IPS-18c (cell line): Measurements from ENCODE around the gene SECISBP2.

ENCODE experiments used
- H3K4me3 ChIP-seq: 2 replicates; pipeline ENCODE4 v1.7.0; 2013; ENCODE audit warnings: low read depth, mild to moderate bottlenecking, low read length, moderate library complexity; ENCODE audit not compliant: insufficient read depth
- H3K9me3 ChIP-seq: one replicate; pipeline ENCODE4 v1.6.1; 2013; ENCODE audit warnings: mild to moderate bottlenecking, low read length, moderate library complexity; ENCODE audit not compliant: control insufficient read depth, insufficient read depth

SECISBP2 gene

DNA sequence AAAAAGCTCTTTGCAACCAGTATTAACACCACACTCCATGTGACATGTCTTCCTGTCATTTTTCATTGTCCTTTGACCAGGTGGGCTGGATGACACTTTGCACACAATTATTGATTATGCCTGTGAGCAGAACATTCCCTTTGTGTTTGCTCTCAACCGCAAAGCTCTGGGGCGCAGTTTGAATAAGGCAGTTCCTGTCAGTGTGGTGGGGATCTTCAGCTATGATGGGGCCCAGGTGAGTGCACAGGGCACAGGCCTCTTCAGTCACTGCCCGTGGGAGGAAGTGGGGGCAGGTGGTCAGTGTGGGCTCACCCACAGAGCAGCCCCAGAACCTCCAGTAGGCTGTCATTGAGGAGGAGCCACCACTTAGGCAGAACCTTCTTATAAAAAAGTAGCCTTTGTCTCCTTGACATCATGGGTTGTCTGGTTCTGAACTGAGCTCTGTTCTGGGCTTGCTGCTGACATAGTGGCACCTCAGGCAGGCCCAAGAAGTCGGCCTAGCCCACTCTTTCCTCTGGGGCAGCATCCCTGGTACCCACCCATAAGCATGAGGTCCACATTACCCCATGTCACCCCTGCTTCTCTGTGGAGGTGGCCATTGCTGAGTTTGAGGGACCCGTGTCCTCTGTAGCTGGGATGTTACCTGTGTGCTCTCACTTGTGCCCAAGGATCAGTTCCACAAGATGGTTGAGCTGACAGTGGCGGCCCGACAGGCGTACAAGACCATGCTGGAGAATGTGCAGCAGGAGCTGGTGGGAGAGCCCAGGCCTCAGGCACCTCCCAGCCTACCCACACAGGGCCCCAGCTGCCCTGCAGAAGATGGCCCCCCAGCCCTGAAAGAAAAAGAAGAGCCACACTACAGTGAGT lies 39.3 kb downstream of the SECISBP2 start:
- peaks cover 2% of the 10 kb centered on the region for H3K9me3 ChIP-seq

DNA sequence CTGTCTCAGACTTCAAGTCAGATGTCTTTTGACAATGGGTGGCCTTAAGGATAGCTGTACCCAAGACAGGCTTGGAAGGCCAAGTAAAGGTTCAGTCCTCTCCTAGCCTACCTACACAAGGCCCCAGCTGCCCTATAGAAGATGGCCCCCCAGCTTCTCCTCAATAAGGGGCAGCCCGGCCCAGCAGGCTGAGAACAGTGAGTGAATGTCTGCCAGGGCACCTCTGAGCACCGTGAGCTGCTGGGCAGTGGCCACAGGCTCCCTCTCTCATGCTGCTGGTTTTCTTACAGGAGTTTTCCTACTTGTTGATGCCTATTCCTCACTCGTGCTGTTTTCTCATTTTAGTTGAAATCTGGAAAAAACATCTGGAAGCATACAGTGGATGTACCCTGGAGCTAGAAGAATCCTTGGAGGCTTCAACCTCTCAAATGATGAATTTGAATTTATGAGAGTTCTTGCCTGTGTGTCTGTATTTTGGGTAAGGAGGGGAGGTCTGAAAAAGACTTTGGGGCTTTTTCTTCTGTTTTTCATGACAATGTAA lies 40.1 kb downstream of the SECISBP2 start:
- Histone ChIP-seq H3K9me3 (peaks cover 2% of the 10 kb centered on the region), H3K4me3 (no peak overlapping the region)

More for the DNA sequence above, 39.3 kb downstream of the SECISBP2 start:
- no peak overlapping the region for H3K4me3 ChIP-seq

DNA sequence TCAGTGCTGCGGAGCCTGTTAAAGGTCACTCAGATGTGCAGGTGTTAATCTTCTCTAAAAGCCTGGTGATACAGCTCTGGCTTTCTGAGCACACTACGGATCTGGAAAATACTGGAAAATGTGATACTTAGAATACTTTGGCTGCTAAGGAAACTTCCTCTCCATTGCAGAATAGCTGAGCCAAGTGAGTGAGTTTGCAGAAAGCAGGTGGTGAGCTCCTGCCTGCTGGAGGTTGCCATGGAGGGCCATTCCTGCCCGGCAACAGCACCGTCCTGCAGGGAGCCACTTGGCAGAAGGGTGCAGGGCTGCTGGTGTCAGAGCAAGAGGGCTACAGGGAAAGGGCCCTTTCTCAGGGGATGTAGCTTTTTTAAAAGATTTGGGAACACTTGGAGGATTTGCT lies 40.7 kb downstream of the SECISBP2 start:
- Histone ChIP-seq H3K4me3 (no peak overlapping the region), H3K9me3 (peaks cover 2% of the 10 kb centered on the region)

DNA sequence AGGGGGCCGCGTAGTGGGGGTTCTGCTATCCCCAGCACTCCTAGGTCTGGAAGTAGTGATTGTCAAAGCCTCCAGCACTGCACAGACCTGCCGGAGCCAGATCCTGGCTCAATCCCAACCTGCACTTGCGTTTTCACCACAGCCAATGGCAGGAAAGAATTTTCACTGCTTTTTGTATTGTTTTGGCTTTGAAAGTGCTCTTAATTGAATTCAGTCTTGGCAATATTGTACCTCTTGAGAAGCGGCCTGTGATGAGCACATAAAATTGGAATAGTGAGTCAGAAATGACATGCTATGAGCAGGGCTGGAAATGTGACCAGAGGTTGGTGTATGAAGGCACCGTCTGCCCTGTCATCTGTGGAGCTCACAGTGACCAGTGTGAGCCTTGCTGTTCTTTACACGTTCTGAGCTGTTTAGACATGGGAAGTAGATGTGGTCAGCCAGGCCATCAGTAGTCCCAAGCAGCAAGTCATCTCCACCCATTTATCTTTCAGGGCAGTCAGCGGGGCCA lies 41.5 kb downstream of the SECISBP2 start:
- Histone ChIP-seq H3K4me3 (no peak overlapping the region), H3K9me3 (peaks cover 2% of the 10 kb centered on the region)

DNA sequence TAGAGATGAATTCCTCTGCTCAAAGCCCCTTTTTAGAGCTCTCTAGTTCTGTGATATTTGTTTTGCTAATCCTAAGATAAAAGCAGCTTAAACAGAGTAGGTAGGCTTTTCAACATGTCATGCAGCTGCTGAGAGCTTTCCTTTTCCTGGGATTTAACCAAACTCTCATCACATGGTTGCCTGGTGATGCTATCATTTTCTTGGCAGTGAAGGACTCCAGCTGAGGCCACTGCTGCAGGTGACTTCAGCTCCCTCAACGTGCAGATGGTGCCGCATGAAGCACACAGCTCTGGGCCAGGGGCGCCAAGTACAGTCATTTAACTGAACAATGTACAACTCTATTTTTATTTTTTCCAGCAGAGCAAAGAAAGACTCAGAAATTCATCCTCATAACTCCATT lies 42.2 kb downstream of the SECISBP2 start:
- no peaks in the 10 kb centered on the region for H3K9me3 ChIP-seq

DNA sequence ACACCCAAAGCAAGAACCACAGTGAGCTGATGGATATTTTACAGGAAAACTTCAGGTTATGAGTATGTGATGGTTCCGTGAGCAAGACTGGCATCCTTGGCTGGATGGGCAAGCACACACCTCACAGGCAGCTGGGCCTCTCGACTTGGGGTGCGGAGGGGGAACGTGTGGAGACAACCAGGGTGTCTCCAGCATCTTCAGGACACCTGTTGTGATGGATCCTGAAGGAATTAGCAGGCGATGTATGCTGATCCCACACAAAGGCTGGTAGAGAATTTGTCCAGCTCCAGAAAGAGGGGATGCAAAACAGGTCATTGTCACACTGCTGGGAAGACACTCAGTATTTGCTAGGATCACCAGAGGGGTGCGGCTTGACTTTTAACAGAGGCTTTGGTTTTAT lies 42.7 kb downstream of the SECISBP2 start:
- Histone ChIP-seq H3K9me3 (no peaks in the 10 kb centered on the region), H3K4me3 (no peak overlapping the region)

More for the DNA sequence above, 42.2 kb downstream of the SECISBP2 start:
- H3K4me3 ChIP-seq, result no peak overlapping the region

DNA sequence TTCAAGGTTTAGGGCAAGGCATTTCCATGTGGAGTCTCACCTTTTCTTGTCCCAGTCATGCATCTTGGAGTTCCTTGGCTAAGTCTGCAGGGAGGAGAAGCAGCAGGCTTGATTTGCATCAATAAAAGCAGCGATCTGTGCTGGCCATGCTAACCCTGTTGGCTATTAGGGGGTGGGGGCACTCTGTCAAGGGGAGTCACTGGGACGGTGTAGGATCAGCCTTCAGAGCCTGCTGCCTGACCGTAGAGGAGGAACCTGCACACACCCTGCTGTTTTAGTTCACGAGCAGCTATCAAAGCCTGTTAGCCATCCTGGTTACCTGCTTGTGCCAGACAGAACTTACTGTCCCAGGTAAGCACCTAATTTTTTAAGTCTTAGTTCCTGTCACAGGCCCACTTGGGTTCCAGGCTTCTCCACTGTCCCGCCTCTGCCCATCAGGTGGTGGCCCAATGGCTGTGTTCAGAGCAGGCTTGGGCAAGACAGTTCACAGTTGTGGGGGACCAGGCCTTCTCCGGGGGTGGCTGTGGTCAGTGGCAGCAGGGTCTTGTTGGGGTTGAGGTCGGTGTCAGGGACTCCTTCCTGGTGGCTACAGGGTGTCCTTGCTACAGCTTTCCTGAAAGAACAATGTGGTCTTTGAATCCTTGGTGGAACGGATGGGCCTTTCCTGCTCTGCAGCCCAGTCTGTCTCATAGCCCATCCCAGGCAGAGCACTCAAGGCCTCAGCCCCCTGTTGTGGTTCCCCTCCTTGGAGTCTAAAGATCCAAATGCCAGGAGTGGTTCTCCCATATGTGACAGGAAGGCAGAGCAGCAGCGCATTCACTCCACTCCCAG lies 43.7 kb downstream of the SECISBP2 start:
- no peak overlapping the region for H3K4me3 ChIP-seq
- H3K9me3 ChIP-seq, result no peaks in the 10 kb centered on the region

DNA sequence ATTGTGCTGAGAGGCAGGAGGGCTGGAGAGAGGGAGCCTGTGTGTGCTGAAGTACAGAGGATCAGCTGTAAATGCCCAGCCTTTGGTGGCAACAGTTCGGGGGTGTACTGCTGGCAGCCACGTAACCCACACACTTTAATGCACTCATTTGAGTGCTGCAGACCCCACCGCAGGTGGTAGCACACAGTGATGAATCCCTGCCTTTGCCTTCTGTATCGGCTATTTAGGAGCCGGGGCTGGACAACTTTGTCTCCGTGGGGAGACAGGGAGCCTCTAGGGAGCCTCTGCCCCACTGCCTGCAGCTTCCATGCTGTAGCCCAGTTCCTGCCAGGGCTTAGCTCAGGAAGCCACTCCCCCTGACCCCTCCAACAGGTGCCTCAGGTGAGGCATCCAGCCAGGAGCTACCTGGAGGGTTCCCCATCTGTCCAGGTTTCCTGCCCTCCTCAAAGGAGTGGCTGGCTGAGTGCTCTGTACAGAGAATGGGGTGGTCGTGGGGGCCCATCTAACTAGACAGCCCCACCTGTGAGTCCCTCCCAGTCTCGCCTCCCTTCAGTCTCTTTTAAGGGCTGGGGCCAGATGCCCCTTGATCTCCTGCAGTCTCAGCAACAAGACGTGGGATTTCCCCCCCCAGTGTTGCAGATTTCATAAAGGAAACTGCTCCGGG lies 44.5 kb downstream of the SECISBP2 start:
- no peak overlapping the region for H3K4me3 ChIP-seq

DNA sequence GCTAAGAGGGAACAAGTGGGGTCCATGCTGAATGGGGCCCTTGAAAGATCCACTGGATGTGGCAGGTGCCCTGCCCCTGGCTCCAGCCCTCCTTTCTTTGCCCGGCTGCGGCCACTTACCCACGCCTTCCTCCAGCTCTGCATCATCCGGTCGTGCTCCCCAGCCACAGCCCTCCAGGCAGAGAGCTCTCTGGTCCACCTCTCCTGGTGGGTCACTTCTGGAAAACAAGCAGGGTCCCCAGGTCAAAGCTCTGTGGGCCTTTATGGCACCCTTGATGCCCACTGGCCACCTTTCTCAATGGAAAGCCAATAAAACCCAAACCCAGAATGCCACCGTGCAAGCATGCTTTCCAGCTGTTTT lies 45.0 kb downstream of the SECISBP2 start:
- no peak overlapping the region for H3K4me3 ChIP-seq

More for the DNA sequence above, 44.5 kb downstream of the SECISBP2 start:
- no peaks in the 10 kb centered on the region for H3K9me3 ChIP-seq

DNA sequence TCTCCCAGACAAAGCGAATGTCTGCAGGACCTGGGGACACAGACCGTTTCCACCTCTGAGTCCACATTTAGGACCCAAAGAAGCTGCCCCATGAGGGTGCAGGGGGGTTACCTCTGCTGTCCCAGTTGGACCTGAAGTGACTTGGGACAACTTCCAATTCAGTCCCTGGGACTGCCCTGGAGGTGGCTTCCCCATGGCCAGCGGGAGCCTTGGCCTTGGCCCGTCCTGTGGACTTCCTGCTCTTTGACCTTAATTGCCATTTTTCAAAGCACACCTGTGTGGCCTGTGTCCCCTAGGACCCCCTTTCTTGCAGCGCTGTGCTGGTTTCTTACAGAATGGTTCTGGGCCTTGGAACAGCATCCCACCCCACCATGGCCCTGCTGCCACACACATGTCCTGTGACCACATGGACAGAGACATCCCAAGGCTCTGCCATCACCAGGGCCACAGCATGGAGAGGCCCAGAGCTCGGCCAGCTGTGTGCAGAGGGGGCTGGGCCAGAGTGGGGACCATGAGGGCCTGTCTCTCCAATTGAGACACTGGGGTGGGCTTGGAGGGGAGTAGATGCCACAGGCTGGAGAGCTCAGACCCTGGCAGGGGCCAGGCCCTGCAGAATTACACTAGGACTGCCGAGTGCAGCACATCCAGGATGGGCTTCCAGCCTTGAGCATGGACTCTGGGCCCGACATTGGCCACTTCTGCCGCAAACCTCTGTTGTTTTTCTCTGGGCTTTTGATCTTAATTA lies 45.8 kb downstream of the SECISBP2 start:
- Histone ChIP-seq H3K9me3 (no peaks in the 10 kb centered on the region), H3K4me3 (no peak overlapping the region)

More for the DNA sequence above, 45.0 kb downstream of the SECISBP2 start:
- no peaks in the 10 kb centered on the region for H3K9me3 ChIP-seq

DNA sequence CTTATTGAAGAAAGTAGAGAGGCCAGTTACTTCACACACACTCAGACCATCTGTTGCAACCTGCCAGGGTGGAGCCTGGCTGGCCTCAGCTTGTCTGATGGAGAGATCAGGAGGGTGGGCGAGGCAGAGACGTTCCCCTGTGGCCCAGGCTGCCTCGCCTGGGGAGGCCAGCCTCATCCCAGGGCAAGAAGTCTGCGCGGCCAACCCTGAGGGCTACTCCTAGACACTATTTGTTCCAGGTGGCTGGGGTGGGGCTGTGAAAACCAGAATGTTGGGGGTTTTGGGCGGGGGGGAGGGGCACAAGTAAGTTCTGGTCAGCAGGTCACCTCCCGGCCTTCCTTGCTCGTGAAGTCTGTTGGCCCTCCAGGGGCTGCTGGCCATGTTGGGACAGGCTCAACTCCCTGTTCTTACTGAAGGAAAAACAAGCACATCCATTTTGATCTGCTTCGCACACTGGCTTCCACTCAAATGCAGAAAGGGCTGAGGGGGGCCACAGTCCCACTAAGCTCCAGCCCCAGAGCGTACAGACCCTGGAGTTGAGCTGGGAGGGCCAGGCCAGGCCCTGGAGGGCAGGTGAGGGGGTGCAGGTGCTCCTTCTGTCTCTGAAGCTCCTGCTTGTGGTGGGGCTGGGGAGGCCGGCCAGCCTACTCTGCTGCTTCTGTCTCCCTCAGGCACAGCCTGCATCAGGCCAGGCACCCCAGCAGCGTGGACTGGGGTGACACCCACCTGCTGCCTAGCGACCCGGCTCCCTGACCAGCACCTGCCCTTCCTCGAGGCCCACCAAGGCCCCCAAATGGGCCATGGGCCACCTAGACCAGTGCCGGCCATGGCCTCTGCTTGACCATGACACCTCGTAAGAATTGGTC lies 46.6 kb downstream of the SECISBP2 start:
- Histone ChIP-seq H3K4me3 (no peak overlapping the region), H3K9me3 (no peaks in the 10 kb centered on the region)

DNA sequence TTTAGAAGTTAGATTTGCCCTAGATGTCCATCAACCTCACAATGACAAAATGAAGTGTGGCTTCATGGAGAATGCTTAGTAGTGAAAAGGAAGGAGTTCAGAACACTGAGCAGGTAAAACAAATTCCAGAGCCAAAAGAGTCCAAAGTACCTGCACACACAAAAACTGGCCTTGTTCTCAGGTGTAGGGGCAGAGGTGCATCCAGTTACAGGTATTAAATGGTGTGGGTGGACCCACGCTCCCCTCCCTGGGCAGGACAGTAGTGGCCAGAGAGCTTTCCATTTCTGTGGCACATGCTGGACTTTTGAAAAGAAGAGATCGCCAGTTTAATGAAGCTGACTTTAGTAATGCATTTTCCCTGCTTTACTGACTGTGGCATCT lies 47.2 kb downstream of the SECISBP2 start:
- Histone ChIP-seq H3K9me3 (no peaks in the 10 kb centered on the region), H3K4me3 (no peak overlapping the region)

DNA sequence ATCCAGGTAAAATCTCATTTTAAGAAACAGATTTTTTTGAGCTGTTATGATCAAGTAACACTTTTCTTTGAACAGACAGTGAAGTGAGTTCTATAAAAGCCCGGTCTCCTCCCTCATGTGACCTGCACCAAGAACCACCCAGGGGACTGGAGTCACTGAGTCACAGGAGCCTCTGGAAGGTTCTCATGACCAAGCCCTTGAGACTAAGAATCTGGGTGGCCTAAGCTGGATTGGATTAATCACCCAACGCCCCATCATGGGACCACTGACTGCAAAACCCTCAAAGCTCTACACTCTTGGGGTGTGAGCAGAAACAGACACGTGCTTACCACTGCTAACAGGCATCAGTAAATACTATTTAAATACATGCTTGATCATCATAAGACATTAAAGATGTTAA lies 48.4 kb downstream of the SECISBP2 start:
- H3K9me3 ChIP-seq, result no peaks in the 10 kb centered on the region
- H3K4me3 ChIP-seq, result no peak overlapping the region

DNA sequence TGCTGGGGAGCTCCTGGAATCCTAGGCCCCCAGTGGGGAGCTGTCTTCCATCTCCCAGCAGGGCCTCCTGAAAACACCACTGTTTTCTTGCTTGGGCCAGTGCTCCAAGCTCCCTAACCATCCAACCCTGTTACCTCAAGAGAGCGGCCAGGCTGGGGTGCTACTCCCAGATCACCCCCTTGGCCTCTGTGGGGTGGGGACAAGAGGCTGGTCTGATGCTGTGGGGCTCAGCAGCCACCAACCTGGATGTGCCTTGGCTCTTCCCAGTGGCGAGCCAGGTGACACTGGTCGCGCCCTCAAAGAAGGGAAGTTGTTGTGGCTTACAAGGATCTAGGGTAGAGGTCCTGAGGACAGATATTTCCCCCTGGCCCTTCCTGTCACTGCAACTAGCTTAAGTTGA lies 49.0 kb downstream of the SECISBP2 start:
- no peak overlapping the region for H3K4me3 ChIP-seq
- no peaks in the 10 kb centered on the region for H3K9me3 ChIP-seq

DNA sequence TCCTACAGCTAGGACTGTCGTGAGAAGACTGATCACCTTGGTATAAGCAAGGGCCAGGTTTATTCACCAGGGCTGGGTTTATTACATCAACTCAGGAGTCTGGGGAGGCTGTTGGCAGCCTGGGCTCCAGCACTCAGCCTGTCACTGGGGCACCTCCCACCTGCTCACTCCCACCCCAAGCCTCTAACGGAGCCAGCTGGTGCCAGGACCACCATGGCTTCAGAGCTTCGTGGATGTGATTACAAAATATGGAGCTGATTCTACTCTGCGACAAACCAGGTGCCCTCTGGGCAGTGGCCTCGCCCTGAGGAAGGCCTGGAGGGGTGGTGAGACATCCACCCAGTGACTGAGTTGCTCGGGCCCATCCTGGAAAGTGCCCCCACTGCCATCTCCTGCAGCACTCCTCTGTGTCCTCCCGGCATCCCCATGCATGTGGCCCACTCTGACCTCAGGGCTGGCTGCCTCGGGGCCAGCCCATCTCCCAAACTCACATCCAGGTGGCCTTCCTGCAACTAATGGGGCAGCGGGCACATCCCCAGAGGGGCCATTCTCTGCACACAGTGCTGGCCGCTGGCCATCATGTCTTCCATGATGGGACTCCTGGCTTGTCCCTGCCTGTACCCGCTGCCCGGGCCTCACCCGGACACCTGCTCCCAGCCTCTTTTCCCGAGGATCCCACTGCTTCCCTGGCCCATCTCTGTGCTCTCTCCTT lies 49.6 kb downstream of the SECISBP2 start:
- Histone ChIP-seq H3K9me3 (no peaks in the 10 kb centered on the region), H3K4me3 (no peak overlapping the region)
